IPS-18a (cell line): ENCODE data around the gene ANKRD9.
"Not testable (repeated sequence)": the region's sequence is repeated elsewhere in the genome, so short reads cannot be mapped to it uniquely, and the experiment has no call there.

Experiments
- H3K27ac ChIP-seq: one replicate; pipeline ENCODE4 v1.5.1; 2013; ENCODE audit warnings: low read length
- H3K27me3 ChIP-seq: one replicate; pipeline ENCODE4 v1.6.1; 2013; ENCODE audit warnings: mild to moderate bottlenecking, low read length; ENCODE audit not compliant: control insufficient read depth, insufficient read depth
- H3K36me3 ChIP-seq: one replicate; pipeline ENCODE4 v1.6.1; 2013; ENCODE audit warnings: low read depth, low read length; ENCODE audit not compliant: control insufficient read depth
- H3K4me1 ChIP-seq: one replicate; pipeline ENCODE4 v1.6.1; 2013; ENCODE audit warnings: low read depth, low read length; ENCODE audit not compliant: control insufficient read depth
- H3K4me3 ChIP-seq: one replicate; pipeline ENCODE4 v1.5.1; 2013; ENCODE audit warnings: low read length
- H3K9ac ChIP-seq: one replicate; pipeline ENCODE4 v1.6.1; 2013; ENCODE audit warnings: mild to moderate bottlenecking, low read length, moderate library complexity
- H3K9me3 ChIP-seq: one replicate; pipeline ENCODE4 v1.6.1; 2013; ENCODE audit warnings: low read depth, low read length; ENCODE audit not compliant: control insufficient read depth

Gene ANKRD9, protein sequence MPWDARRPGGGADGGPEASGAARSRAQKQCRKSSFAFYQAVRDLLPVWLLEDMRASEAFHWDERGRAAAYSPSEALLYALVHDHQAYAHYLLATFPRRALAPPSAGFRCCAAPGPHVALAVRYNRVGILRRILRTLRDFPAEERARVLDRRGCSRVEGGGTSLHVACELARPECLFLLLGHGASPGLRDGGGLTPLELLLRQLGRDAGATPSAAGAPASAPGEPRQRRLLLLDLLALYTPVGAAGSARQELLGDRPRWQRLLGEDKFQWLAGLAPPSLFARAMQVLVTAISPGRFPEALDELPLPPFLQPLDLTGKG

GRCh38 chr14:102509746-102510615 is at the start of gene ANKRD9:
Gene ANKRD9 (minus strand): TSS chr14:102509776. CDS start chr14:102507889, 1,887 bp downstream.
- Histone ChIP-seq H3K9me3 (no peaks in the 10 kb centered on the region), H3K4me1 (peaks cover 4% of the 10 kb centered on the region), H3K9ac (peak within 1 kb of the TSS; percentile 59), H3K4me3 (peak within 1 kb of the TSS; percentile 72), H3K27ac (no peak within 1 kb of the TSS), H3K36me3 (peaks cover 8% of the 10 kb centered on the region), H3K27me3 (no peaks in the 10 kb centered on the region)

DNA sequence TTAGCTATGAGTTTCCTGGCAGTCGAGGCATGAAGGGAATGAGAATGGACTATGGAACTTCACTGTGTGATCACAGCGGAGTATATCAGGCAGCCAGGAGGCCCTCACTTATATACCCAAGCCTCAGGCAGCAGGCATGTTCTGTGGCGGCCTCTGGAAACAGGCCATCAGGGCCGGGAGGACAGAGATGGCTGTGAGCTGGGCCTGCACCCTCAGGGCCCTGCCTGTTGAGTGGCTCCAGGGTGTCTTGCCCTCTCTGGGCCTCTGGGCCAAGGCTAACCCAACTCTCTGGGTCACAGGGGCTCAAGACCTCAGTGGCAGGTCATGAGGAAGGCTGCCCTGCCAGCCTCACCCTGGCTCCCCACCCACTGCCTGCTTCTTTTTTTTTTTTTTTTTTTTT is 49.0 kb upstream of the ANKRD9 start:
- Histone ChIP-seq H3K9ac (no peak overlapping the region), H3K4me1 (no peaks in the 10 kb centered on the region), H3K36me3 (no peaks in the 10 kb centered on the region), H3K27me3 (no peaks in the 10 kb centered on the region), H3K9me3 (no peaks in the 10 kb centered on the region), H3K27ac (no peak overlapping the region), H3K4me3 (no peak overlapping the region)

DNA sequence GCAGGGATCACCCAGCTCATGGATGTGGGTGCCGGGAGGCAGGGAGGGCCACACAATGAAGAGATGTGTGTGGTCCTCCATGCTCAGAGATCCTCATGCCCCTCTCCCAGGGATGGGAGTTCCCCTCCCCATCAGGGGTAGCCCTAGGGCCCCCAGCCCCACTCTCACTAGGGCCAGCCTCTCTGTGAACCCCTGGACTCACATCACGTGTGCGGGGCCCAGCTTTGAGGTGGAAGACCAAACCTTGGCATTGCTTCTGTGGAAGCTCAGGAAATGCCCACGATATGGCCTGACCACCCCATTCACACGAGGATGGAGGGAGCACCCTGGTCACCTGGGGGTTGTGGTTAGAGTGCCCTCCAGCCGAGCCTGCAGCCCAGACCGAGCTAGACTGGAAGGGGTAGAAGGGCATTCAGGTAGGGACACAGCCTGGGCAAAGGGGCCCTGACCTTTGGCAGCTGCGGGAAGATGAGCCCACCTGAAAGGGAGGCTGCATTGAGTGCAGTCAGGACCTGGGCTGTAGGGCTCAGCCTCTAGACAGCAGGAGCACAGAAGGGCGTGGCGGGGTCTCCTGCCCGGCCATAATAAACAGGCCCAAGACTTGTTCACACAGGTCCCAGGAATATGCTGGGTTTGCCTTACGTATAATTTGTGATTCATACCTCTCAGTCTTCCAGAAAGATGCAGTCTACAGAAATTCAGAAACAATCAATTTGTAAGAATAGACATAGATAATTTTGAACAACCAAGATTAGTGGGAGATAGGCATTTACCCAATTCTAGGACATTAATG is 48.1 kb upstream of the ANKRD9 start:
- Histone ChIP-seq H3K9ac (no peak overlapping the region), H3K9me3 (no peaks in the 10 kb centered on the region), H3K27ac (no peak overlapping the region), H3K36me3 (no peaks in the 10 kb centered on the region), H3K4me1 (no peaks in the 10 kb centered on the region), H3K27me3 (no peaks in the 10 kb centered on the region), H3K4me3 (no peak overlapping the region)

GRCh38 chr14:102556098-102556677 is 46.6 kb upstream of the ANKRD9 start:
- no peaks in the 10 kb centered on the region for H3K4me1 ChIP-seq
- H3K36me3 ChIP-seq = no peaks in the 10 kb centered on the region
- H3K9ac ChIP-seq = no peak overlapping the region
- H3K27ac ChIP-seq = no peak overlapping the region
- no peaks in the 10 kb centered on the region for H3K27me3 ChIP-seq
- no peaks in the 10 kb centered on the region for H3K9me3 ChIP-seq
- no peak overlapping the region for H3K4me3 ChIP-seq

DNA sequence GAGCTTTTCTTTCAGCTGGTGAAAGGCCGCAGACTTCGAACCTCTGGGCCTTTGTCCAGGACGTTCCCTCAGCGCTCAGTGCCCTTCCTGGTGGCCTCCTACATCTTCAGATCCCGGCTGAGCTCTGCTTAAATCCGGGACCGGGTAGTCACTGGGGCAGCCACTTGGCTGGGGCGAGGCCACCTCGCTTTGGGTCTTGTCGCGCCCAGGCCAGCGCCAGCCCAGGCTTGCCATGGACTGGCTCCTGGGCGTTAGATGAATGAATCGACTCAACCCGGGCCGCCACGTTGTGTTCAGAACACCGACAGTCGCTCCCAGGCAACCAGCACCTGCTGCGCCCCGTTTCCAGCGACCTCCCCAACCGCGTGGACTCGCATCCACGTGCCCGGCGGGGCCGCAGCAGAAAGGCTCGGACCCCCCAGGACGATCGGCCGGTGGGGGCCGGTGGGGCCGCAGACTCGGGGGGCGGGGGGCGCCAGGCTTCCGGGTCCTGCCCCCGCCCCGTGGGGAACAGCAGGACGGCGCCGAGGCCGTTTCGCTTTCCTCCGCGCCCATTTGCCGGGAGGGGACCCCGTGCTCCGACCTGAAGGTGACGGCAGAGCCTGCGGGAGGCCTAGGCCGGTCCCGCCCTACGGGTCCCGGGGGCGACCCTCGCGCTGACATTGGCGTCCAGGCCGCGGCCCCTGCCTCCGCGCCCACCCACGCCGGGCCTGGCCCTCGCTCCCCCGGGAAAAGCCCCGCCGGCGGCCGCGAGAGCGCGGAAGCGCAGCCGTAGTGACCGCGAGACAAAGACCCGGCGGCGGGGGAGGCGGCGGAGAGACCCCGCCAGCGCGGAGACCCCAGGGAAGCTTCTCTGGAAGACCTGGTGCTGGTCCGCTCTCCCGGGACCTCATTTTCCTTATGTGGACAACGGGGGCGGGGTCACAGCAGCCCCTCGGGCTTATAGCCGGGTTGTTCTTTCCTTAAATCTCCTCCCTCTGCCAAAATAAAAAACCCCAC is 45.5 kb upstream of the ANKRD9 start:
- Histone ChIP-seq H3K27me3 (no peaks in the 10 kb centered on the region), H3K9ac (peak overlapping the region; percentile 83), H3K27ac (peak overlapping the region; percentile 37), H3K9me3 (no peaks in the 10 kb centered on the region), H3K4me3 (peak overlapping the region; percentile 57), H3K4me1 (no peaks in the 10 kb centered on the region), H3K36me3 (no peaks in the 10 kb centered on the region)

GRCh38 chr14:102551995-102552705 is 42.6 kb upstream of the ANKRD9 start:
- H3K27ac ChIP-seq = no peak overlapping the region
- no peaks in the 10 kb centered on the region for H3K36me3 ChIP-seq
- no peaks in the 10 kb centered on the region for H3K4me1 ChIP-seq
- H3K27me3 ChIP-seq = no peaks in the 10 kb centered on the region
- H3K9me3 ChIP-seq = no peaks in the 10 kb centered on the region
- no peak overlapping the region for H3K9ac ChIP-seq
- no peak overlapping the region for H3K4me3 ChIP-seq

- H3K9me3 ChIP-seq, H3K27ac ChIP-seq, H3K9ac ChIP-seq, H3K4me3 ChIP-seq, H3K36me3 ChIP-seq, H3K27me3 ChIP-seq, H3K4me1 ChIP-seq: not testable (repeated sequence)
These were observed 41.4 kb upstream of the ANKRD9 start for GRCh38 chr14:102550927-102551401.

DNA sequence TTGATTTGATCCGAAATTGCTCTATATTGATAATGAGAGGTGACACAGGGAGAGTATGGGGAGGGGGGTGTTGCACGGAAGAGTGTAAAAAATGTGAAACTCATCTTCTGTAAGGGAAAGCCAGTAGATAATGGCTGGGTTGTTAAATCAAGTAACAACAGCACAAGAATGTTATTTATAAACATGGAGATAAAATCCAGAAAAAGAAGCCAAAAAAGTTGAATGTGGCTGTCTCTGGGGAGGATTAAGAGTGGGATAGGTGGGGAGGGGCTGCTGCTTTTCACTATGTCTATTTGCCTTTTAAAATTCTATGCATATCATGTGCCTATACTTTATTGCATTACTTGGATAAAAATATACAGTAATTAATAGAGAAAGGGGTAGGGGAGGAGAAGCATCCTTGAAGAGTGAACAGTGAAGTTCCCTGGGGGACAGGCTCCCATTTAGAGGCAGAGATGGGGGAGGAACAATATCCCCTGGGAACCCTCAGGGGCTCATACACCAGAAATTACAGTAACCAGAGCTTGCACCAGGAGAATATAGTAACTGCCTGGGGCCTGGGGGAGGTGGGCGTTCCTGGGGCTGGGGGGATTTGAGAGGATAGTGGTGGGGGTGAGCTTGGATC is 39.2 kb upstream of the ANKRD9 start:
- Histone ChIP-seq H3K36me3 (no peaks in the 10 kb centered on the region), H3K9me3 (no peaks in the 10 kb centered on the region), H3K4me3 (no peak overlapping the region), H3K27me3 (peaks cover 16% of the 10 kb centered on the region), H3K4me1 (peaks cover 3% of the 10 kb centered on the region), H3K9ac (no peak overlapping the region), H3K27ac (no peak overlapping the region)

- H3K27me3 ChIP-seq = peaks cover 16% of the 10 kb centered on the region
- H3K4me1 ChIP-seq = peaks cover 3% of the 10 kb centered on the region
- H3K27ac ChIP-seq = no peak overlapping the region
- peak overlapping the region; percentile 38 for H3K9ac ChIP-seq
- peak overlapping the region; percentile 37 for H3K4me3 ChIP-seq
- no peaks in the 10 kb centered on the region for H3K9me3 ChIP-seq
- no peaks in the 10 kb centered on the region for H3K36me3 ChIP-seq
These were observed 36.1 kb upstream of the ANKRD9 start for GRCh38 chr14:102545461-102546265.
